Astrocyte of the hippocampus (primary cell): ENCODE results near the gene LIMA1.
A peak's percentile ranks its signal among the peaks of the same experiment; 100 is the strongest.
"Not testable (repeated sequence)": the region's sequence is repeated elsewhere in the genome, so short reads cannot be mapped to it uniquely, and the experiment has no call there.

Experiments used
- DNase-seq: peaks from one replicate; pipeline ENCODE4 v3.0.0; 2011; ENCODE audit warnings: low read depth, low spot score

Gene LIMA1

GRCh38 chr12:50283229-50283923 is at the start of gene LIMA1:
TSS of gene LIMA1 (minus strand) at chr12:50283520. CDS start at chr12:50248751, 34,769 bp downstream.
- DNase-seq = peak; percentile 96

GRCh38 chr12:50331745-50332144 is 48.4 kb upstream of the LIMA1 start:
- no peak for DNase-seq

GRCh38 chr12:50328664-50329063 is 45.3 kb upstream of the LIMA1 start:
- DNase-seq = not testable (repeated sequence)

GRCh38 chr12:50326590-50327284 is 43.4 kb upstream of the LIMA1 start:
- DNase-seq = peak; percentile 76

DNA sequence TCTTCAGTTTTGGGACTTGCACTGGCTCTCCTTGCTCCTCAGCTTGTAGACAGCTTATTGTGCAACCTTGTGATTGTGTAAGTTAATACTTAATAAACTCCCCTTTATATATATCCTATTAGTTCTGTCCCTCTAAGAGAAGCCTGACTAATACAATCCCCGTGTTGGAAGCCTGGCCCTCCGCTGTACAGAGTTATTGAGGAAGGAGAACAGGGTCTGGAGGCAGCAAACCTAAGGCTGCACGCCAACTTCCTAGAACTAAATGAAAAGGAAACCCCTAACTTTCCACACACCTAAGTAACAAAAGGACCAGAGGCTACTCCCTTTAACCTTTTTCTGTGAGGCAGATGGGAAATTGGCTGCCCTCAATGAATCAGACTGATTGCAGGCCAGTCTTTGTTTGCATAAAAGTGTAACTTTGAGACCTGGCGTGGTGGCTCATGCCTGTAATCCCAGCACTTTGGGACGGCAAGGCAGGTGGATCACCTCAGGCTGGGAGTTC is 42.6 kb upstream of the LIMA1 start:
- DNase-seq = no peak

- not testable (repeated sequence) for DNase-seq
Measured at GRCh38 chr12:50324770-50325169, 41.5 kb upstream of the LIMA1 start.

DNA sequence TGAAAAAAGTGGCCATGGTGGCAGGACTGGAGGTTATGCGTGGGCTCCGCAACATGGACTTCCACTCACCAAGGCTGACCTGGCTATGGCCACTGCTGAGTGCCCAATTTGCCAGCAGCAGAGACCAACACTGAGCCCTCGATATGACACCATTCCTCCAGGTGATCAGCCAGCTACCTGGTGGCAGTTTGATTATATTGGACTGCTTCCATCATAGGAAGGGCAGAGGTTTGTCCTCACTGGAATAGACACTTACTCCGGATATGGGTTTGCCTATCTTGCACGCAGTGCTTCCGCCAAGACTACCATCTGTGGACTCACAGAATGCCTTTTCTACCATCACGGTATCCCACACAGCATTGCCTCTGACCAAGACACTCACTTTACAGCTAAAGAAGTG is 40.8 kb upstream of the LIMA1 start:
- DNase-seq = not testable (repeated sequence)

GRCh38 chr12:50322206-50322605 is 38.9 kb upstream of the LIMA1 start:
- no peak for DNase-seq

GRCh38 chr12:50317203-50317602 is 33.9 kb upstream of the LIMA1 start:
- DNase-seq = no peak

DNA sequence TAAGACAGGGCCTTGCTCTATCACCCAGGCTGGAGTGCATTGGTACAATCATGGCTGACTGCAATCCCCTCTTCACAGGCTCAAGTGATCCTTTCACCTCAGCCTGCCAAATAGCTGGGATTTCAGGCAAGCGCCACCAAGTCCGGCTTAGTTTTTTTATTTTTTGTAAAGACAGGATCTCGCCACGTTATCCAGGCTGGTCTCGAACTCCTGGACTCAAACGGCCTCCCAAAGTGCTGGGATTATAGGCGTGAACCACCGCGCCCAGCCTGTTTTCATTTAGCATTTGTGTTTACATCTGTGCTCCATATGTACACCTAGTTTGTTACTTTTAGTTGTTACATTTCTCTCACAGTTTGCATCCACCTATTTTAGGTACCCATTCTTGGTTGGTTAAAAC is 32.5 kb upstream of the LIMA1 start:
- no peak for DNase-seq

- peak; percentile 77 for DNase-seq
Measured at GRCh38 chr12:50314636-50315312, 31.5 kb upstream of the LIMA1 start.

DNA sequence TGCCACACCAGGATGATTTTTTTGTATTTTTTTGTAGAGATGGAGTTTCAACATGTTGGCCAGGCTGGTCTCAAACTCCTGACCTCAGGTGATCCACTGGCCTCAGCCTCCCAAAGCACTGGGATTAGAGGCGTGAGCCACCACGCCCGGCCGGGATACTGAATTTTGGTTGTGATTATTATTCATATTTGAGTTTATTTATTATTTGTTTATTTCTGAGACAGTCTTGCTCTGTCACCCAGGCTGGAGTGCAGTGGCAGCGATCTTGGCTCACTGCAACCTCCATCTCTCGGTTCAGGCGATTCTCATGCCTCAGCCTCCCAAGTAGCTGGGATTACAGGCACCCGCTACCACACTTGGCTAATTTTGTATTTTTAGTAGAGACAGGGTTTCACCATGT is 30.7 kb upstream of the LIMA1 start:
- DNase-seq = not testable (repeated sequence)

- DNase-seq = no peak
Measured at GRCh38 chr12:50313256-50313931, 30.1 kb upstream of the LIMA1 start.

GRCh38 chr12:50311858-50312609 is 28.7 kb upstream of the LIMA1 start:
- not testable (repeated sequence) for DNase-seq

DNA sequence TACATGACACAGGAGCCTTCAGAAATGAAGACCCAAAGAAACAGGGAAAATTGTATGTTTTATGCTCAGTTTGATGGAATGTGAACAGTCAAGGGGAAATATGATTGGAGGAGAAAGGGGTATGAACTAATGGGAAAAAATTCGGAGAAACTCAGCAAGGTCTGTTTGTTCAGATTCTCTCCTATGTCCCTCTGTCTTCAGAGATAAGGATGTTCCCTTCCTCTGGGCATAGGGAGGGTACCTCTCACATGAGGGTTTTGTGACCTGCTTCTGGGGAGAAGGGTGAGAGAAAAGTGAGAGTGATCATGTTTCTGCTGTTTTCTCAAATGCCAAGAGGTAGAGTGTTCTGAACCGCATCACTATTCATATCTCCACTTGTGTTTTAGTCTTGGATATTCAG is 26.6 kb upstream of the LIMA1 start:
- no peak for DNase-seq

DNA sequence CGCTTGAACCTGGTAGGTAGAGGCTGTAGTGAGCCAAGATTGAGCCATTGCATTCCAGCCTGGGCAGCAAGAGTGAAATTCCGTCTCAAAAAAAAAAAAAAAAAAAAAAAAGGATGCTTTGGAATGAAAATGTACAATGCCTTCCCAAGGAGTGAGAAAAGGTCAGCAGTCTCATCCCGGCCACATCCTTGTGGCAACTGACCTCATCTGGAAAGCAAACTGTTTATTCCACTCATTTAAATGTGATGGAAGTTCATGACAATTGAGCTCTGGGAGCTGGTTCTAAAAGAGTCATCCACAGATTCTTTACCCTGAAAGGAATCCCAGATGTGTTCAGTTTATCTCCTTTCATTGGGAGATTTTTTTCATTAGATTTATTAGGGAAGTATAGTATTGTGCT is 19.4 kb upstream of the LIMA1 start:
- peak; percentile 22 for DNase-seq

DNA sequence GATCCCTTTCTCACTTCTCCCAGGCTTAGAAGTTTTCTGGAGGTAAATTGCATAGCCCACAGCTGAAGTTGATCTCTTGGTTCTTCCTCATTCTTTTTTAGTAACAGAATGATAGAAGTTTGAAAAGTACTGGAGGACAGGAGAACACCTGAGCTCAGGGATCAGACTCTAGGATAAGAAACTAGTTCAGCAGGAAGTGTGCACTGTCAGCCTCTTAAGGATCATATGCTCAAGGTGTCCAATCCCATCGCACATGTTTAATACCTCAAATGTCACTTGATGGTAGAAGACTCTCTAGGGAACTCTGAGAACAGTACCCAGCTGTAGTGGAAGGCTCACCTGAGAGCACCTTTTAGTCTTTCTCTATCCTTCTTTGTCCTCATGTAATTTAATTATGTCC is 14.7 kb upstream of the LIMA1 start:
- no peak for DNase-seq

- DNase-seq = peak; percentile 7
Measured at GRCh38 chr12:50297027-50297426, 13.7 kb upstream of the LIMA1 start.

DNA sequence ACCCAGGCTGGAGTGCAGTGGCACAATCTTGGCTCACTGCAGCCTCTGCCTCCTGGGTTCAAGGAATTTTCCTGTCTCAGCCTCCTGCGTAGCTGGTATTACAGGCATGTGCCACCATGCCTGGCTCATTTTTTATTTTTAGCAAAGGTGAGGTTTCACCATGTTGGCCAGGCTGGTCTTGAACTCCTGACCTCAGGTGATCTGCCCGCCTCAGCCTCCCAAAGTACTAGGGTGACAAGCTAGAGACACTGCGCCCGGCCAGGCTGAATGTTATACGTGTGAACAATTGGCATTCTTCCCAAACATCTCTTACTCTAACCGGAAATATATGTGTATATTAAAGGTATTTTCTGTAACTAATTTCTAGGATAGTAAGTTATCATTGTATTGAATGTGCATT is 13.2 kb upstream of the LIMA1 start:
- DNase-seq = no peak

- DNase-seq = no peak
Measured at GRCh38 chr12:50291377-50291776, 8.1 kb upstream of the LIMA1 start.

- not testable (repeated sequence) for DNase-seq
Measured at GRCh38 chr12:50290692-50291091, 7.4 kb upstream of the LIMA1 start.
